Articular chondrocyte of knee joint (primary cell): ENCODE measurements around the gene ATG7. TPM values are rescaled to one million over a fixed set of nuclear protein-coding genes. Genes with fewer than 3 reads are reported as not detected.

Experiments used
- small RNA-seq: library from RNA; depleted of rRNA; stranded (forward); fragments of <200 nt; gene quantifications from one replicate; pipeline ENCODE3, GENCODE V24; 2012
- total RNA-seq: library from RNA; depleted of rRNA; stranded (reverse); fragments of >200 nt; gene quantifications from 2 replicates; pipeline ENCODE4 v1.2.3, GENCODE V29; 2012

Gene ATG7
- total RNA-seq = 86.5 and 105 TPM in 2 replicates

GRCh38 chr3:11271986-11272904, at the start of gene ATG7:
Gene ATG7, plus strand, starts transcription at chr3:11272397. Its CDS starts 26,299 bp downstream, at chr3:11298696.

Small RNA genes lying within 50 kb of the gene (small RNA-seq; reads per million reads assigned to genes)
- gene AC022001.1 = not detected
- not detected for gene AC026185.1
- gene AC083855.1 = not detected

Other genes starting within 250 kb of the ATG7 start
- 34.6 and 41.0 TPM in 2 replicates for gene HRH1, start 117.9 kb upstream of the ATG7 start, total RNA-seq